Psoas muscle (tissue), 8 donors: ENCODE measurements around the gene HLF. TPM values are rescaled to one million over a fixed set of nuclear protein-coding genes. Genes with fewer than 3 reads are reported as not detected.
A peak's percentile ranks its signal among the peaks of the same experiment; 100 is the strongest.

Experiments used
- ATAC-seq, 4 donors: fragments of 200-7000 bp; cut with Tn5 transposase; one replicate each; pipeline ENCODE4 v1.9.1; 2020; ENCODE audit warnings: moderate library complexity in 3 of 4, mild to moderate bottlenecking in 2 of 4
- DNase-seq, 2 donors: peaks; one replicate each; pipeline ENCODE4 v3.0.0-alpha.2; 2020
- H3K27ac ChIP-seq: fragments of 200-600 bp; one replicate; pipeline ENCODE4 v1.8.0; 2022
- H3K27me3 ChIP-seq, 3 donors: fragments of 200-600 bp in 1 of 3; one replicate each; pipeline versions ENCODE4 v1.6.1 to v1.8.0; 2013 to 2022; ENCODE audit warnings: low read length in 2 of 3, mild to moderate bottlenecking in 2 of 3, moderate library complexity in 1 of 3; ENCODE audit not compliant: insufficient read depth in 3 of 3
- H3K36me3 ChIP-seq, 2 donors: fragments of 200-600 bp in 1 of 2; one replicate each; pipeline versions ENCODE4 v1.6.1 to v1.8.0; 2013 to 2022; ENCODE audit warnings: low read depth in 1 of 2, mild to moderate bottlenecking in 1 of 2, moderate library complexity in 1 of 2; ENCODE audit not compliant: insufficient read depth in 1 of 2
- H3K4me1 ChIP-seq: fragments of 200-600 bp; one replicate; pipeline ENCODE4 v1.8.0; 2022
- H3K4me3 ChIP-seq: fragments of 200-600 bp; one replicate; pipeline ENCODE4 v1.8.0; 2022; ENCODE audit warnings: mild to moderate bottlenecking
- H3K9me3 ChIP-seq: fragments of 200-600 bp; one replicate; pipeline ENCODE4 v1.8.0; 2022
- WGBS, 3 donors: extraction: QIAGEN DNeasy Blood & Tissue Kit; methylation state at CpG; one replicate each; pipeline versions ENCODE4 v1.1.6 to v1.1.7; 2013; 5-methylcytosine and 5-hydroxymethylcytosine counted together
- intact Hi-C, 2 donors: fragments of 100-400 bp; cut with DNase I; formaldehyde crosslinking; loops; one replicate each; pipeline versions ENCODE4 v1.11.0 to v1.14.2; 2022
- polyA plus RNA-seq, 3 donors: library from polyadenylated mRNA; stranded (reverse); fragments of 200-250 nt; gene quantifications; one replicate each; pipeline ENCODE4 v1.2.3, GENCODE V29; 2013
- total RNA-seq, 4 donors: library from RNA; stranded (reverse); fragmentation: NEBNext Ultra II Directional in 2 of 4; extraction: Animal tissue kit (Norgen Biotek cat#: 25700) in 2 of 4; gene quantifications; one replicate each; pipeline versions ENCODE4 v1.2.1 to v1.2.4, GENCODE V29; 2021 to 2023
- TF ChIP-seq, protein P1 (sequence below): fragments of 200-600 bp; IDR thresholded peaks from one replicate; pipeline ENCODE4 v1.8.0; 2022; ENCODE audit warnings: antibody characterized with exemption
- donor health status: healthy with polysubstance abuse.
- donor health status: DM: no; HTN: no; CAD: no; lungs with moderate emphysema.
- donor health status: Bipolar disorder and iron deficiency.
- donor health status: healthy.
- donor health status: DM: yes; HTN: yes; CAD: no.
- donor health status: DM: no; HTN: no; CAD: no.
- donor health status: DM: no; HTN: no; CAD: no.
- donor health status: DM: yes; HTN: yes; CAD: no.

HLF gene
- total and polyA plus RNA-seq, 7 donors, result 0.59 to 5.0 (median 3.7) TPM

GRCh38 chr17:55304171-55304859, 39.6 kb downstream of the HLF start:
- Histone ChIP-seq H3K36me3 (no peaks in the 10 kb centered on the region), H3K27me3 (no peaks in the 10 kb centered on the region), H3K4me1 (no peaks in the 10 kb centered on the region), H3K4me3 (no peak overlapping the region), H3K9me3 (no peaks in the 10 kb centered on the region), H3K27ac (no peak overlapping the region)
- WGBS, 3 donors, result 81 to 94% (median 93%) methylated on average over 11 of the region's 11 CpGs
- TF ChIP-seq, protein P1, sequence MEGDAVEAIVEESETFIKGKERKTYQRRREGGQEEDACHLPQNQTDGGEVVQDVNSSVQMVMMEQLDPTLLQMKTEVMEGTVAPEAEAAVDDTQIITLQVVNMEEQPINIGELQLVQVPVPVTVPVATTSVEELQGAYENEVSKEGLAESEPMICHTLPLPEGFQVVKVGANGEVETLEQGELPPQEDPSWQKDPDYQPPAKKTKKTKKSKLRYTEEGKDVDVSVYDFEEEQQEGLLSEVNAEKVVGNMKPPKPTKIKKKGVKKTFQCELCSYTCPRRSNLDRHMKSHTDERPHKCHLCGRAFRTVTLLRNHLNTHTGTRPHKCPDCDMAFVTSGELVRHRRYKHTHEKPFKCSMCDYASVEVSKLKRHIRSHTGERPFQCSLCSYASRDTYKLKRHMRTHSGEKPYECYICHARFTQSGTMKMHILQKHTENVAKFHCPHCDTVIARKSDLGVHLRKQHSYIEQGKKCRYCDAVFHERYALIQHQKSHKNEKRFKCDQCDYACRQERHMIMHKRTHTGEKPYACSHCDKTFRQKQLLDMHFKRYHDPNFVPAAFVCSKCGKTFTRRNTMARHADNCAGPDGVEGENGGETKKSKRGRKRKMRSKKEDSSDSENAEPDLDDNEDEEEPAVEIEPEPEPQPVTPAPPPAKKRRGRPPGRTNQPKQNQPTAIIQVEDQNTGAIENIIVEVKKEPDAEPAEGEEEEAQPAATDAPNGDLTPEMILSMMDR, result no peak
- intact Hi-C loops, result no loop called here
- no peak for DNase-seq
- ATAC-seq, result peak in 1 of 4 donors; percentile 27

DNA sequence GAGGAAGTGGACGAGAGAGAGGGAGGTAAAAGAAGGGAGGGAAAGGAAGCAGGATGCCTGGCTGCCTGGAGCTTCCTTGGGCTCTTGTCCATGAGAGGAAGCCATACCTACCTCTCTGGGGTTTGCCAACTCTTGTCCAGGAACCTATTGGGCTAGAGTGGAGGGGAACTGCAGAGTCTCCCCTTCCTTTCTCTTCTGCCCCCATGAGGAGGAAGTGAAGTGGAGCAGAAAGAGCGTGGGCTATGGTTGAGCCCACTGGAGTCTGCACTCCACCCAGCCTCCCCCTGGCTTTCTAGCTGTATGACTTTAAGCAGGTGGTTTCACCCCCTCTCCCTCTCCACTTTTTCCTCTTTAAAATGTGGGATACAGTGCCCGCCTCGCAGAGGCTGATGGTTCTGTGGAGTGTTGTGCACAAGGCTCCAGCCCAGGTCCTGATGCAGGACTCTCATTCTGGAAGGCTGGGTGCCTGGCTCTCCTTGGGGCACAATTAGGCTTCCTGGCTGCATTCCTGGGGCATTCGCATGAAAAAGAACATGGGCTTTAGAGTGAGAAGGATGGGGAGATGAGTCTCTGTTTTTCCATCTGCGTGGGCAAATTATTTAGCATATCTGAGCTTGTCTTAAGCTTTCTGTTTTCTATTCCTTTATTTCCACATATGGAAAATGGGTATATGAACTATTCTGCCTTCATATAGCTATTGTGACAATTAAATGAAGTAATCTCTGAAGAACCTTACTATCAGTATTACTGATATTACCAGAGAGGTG, 40.7 kb downstream of the HLF start:
- no peaks in the 10 kb centered on the region for H3K9me3 ChIP-seq
- WGBS, 3 donors, result 87 to 91% (median 90%) methylated on average over 6 of the region's 6 CpGs
- no peak overlapping the region for H3K27ac ChIP-seq
- DNase-seq, result no peak
- no peaks in the 10 kb centered on the region for H3K27me3 ChIP-seq
- intact Hi-C loops, result no loop called here
- no peak for ATAC-seq
- H3K36me3 ChIP-seq, result no peaks in the 10 kb centered on the region
- TF ChIP-seq, protein P1, result no peak
- no peaks in the 10 kb centered on the region for H3K4me1 ChIP-seq
- no peak overlapping the region for H3K4me3 ChIP-seq

DNA sequence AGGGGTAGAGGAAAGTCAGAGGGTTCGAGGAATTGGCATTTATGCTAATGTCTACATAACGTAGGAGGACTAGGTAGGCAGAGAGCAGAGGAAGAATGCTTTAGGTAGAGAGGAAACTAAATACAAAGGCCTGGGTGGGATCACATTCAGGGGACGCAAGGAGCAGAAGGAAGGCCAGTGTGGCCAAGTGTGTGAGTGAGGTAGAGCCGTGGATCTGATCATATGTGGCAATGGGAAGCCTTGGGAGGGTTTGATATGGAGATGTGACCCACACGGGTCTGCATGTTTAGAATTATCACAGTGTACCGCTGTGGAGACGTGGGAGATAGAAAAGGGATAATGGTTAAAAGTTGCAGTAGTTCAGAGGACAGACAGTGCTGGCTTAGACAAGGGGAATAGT, 43.1 kb downstream of the HLF start:
- H3K27me3 ChIP-seq, result no peaks in the 10 kb centered on the region
- intact Hi-C loops, result no loop called here
- H3K4me1 ChIP-seq, result no peaks in the 10 kb centered on the region
- no peak for ATAC-seq
- no peaks in the 10 kb centered on the region for H3K9me3 ChIP-seq
- H3K36me3 ChIP-seq, result no peaks in the 10 kb centered on the region
- no peak overlapping the region for H3K27ac ChIP-seq
- DNase-seq, result no peak
- TF ChIP-seq, protein P1, result no peak
- no peak overlapping the region for H3K4me3 ChIP-seq
- WGBS, 3 donors, result 89 to 96% (median 94%) methylated on average over 7 of the region's 7 CpGs

DNA sequence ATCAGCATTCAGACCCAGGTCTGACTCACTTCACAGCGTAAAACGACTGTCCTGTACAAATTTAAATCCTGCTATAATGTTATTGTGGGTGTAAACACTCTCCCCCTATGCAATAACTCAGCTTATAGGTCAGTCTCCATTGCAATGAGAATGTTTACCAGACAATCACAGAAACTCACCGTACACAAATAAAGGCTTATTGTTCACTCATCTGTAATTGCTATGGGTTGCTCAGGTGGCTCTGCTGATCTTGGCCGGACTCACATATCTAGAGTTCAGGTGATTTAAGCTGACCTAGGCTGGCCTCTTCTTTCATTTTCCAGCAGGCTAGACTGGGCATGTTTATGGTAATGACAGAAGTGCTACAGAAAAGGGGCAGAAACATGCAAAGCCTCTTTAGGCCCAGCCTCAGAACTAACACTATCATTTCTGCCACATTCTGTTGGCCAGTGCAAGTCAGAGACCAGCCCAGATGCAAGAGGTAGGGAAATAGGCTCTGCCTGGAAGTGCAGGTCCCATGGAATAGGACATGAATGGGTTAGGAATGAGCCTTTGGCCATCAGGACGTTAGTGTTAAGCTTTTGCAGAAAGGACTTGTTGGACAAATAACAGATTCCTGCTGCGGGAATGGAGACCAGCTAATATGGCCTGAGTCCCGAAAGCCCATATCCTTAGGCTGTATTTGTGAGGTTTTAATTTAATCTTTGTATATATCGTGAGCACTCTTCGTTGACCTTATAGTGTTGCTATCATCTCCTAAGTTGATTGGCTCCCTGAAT, 44.0 kb downstream of the HLF start:
- H3K27me3 ChIP-seq, result no peaks in the 10 kb centered on the region
- intact Hi-C loops, result no loop called here
- no peak overlapping the region for H3K4me3 ChIP-seq
- H3K9me3 ChIP-seq, result no peaks in the 10 kb centered on the region
- no peak for ATAC-seq
- H3K27ac ChIP-seq, result no peak overlapping the region
- TF ChIP-seq, protein P1, result no peak
- WGBS, 3 donors, result 92 to 93% (median 93%) methylated on average over 9 of the region's 9 CpGs
- no peak for DNase-seq
- H3K36me3 ChIP-seq, result no peaks in the 10 kb centered on the region
- H3K4me1 ChIP-seq, result no peaks in the 10 kb centered on the region
